BE2C (cell line): ENCODE data around the gene KLHL35. TPM values are rescaled to one million over a fixed set of nuclear protein-coding genes. Genes with fewer than 3 reads are reported as not detected.

ENCODE experiments used
- DNase-seq: peaks from one replicate; pipeline ENCODE4 v3.0.0-alpha.2; 2020
- H3K27me3 ChIP-seq: fragments of 250-450 bp; sonication (Bioruptor Pico); 2 replicates; pipeline ENCODE4 v1.5.1; 2020; ENCODE audit warnings: mild to moderate bottlenecking
- H3K36me3 ChIP-seq: fragments of 250-450 bp; sonication (Bioruptor Pico); 2 replicates; pipeline ENCODE4 v1.5.1; 2020; ENCODE audit warnings: mild to moderate bottlenecking
- H3K4me1 ChIP-seq: fragments of 250-450 bp; sonication (Bioruptor Pico); 2 replicates; pipeline ENCODE4 v1.5.1; 2020
- H3K4me3 ChIP-seq: 2 replicates; pipeline ENCODE4 v1.5.1; 2011; ENCODE audit warnings: low read depth, low read length
- H3K9me3 ChIP-seq: fragments of 250-450 bp; sonication (Bioruptor Pico); 2 replicates; pipeline ENCODE4 v1.5.1; 2020
- polyA plus RNA-seq: library from polyadenylated mRNA; unstranded; fragments of >200 nt; gene quantifications from one replicate; pipeline ENCODE4 v1.2.1, GENCODE V29; 2012; ENCODE audit warnings: low read depth, missing spikeins; ENCODE audit not compliant: insufficient read length, insufficient read depth
- TF ChIP-seq, protein P1 (sequence below): IDR thresholded peaks from 2 replicates; pipeline ENCODE4 v1.5.1; 2012; ENCODE audit warnings: mild to moderate bottlenecking, low read depth, low read length

KLHL35 gene, protein sequence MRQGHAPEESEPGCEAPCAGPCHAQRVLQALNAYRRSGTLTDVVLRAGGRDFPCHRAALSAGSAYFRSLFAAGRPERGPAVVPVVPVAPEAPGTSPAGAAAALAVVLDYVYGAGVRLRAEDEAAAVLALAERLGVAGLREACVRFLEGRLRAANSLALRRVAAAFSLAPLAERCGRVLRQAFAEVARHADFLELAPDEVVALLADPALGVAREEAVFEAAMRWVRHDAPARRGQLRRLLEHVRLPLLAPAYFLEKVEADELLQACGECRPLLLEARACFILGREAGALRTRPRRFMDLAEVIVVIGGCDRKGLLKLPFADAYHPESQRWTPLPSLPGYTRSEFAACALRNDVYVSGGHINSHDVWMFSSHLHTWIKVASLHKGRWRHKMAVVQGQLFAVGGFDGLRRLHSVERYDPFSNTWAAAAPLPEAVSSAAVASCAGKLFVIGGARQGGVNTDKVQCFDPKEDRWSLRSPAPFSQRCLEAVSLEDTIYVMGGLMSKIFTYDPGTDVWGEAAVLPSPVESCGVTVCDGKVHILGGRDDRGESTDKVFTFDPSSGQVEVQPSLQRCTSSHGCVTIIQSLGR
- 1.9 TPM for polyA plus RNA-seq

DNA sequence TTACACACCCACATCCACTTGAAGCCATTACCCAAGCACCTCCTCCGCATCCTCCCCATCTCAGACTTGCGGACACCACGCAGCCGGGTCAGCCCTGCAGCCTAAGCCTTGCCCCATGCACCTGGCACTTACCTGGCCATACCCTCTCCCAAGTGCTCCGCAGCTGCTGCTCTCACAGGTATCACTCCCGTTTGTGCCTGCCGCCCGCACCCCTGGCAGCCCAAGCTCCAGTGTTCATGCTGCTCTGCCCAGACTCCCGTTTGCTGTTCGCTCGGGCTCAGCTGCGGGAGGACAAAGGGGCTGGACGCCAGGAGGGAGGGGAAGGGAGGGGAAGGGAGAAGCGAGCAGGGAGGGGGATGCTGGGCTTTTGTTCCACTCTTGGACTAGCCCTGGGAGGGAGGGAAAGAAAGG, at the start of gene KLHL35:
KLHL35 (minus strand) TSS at position 293 of the 411 bp plus-strand sequence. CDS start 2,574 bp downstream, outside the sequence.
- H3K4me3 ChIP-seq: no peak within 1 kb of the TSS
- TF ChIP-seq, protein P1, sequence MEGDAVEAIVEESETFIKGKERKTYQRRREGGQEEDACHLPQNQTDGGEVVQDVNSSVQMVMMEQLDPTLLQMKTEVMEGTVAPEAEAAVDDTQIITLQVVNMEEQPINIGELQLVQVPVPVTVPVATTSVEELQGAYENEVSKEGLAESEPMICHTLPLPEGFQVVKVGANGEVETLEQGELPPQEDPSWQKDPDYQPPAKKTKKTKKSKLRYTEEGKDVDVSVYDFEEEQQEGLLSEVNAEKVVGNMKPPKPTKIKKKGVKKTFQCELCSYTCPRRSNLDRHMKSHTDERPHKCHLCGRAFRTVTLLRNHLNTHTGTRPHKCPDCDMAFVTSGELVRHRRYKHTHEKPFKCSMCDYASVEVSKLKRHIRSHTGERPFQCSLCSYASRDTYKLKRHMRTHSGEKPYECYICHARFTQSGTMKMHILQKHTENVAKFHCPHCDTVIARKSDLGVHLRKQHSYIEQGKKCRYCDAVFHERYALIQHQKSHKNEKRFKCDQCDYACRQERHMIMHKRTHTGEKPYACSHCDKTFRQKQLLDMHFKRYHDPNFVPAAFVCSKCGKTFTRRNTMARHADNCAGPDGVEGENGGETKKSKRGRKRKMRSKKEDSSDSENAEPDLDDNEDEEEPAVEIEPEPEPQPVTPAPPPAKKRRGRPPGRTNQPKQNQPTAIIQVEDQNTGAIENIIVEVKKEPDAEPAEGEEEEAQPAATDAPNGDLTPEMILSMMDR: no peak
- H3K36me3 ChIP-seq: no peaks in the 10 kb centered on the region
- peaks cover 4% of the 10 kb centered on the region for H3K9me3 ChIP-seq
- no peak for DNase-seq
- H3K4me1 ChIP-seq: peaks cover under 1% of the 10 kb centered on the region; the same call in 1 of the 2 replicates
- H3K27me3 ChIP-seq: peaks cover 36% of the 10 kb centered on the region

DNA sequence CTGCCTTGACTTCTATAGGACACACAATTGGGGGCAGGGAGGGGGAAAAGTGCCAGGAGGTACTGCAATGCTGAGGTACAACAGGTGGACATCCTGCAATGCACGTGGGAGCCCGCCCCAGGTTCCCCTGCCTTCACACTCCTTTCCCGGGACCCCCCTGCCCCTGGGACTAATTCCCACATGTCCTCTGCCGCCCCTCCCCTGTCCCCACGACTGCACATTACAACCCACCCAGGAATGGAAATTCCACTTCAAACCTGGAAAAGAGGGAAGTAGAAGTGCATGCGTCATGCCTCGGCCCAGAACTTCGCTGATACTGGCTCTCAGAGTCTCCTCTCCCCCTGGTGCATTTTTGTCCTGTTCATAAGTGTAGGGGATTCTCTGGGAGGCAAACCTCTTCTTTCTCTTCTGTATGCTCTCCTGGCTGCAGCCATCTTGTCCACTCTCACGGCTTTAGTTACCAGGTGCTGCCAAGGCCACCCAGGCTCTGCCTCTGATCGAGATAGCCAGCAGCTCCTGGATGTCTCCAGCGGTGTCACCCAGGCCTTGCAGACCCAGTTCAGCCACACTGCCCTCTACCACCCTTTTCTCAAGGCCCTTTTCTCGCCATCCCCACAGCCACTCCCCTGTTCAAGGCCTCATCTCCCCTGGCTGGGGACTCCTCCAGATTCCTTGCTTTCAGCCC, 49.1 kb upstream of the KLHL35 start:
- TF ChIP-seq, protein P1: no peak
- no peak for DNase-seq
- Histone ChIP-seq H3K27me3 (no peaks in the 10 kb centered on the region), H3K9me3 (no peaks in the 10 kb centered on the region), H3K4me1 (no peaks in the 10 kb centered on the region), H3K36me3 (no peaks in the 10 kb centered on the region), H3K4me3 (no peak overlapping the region)

DNA sequence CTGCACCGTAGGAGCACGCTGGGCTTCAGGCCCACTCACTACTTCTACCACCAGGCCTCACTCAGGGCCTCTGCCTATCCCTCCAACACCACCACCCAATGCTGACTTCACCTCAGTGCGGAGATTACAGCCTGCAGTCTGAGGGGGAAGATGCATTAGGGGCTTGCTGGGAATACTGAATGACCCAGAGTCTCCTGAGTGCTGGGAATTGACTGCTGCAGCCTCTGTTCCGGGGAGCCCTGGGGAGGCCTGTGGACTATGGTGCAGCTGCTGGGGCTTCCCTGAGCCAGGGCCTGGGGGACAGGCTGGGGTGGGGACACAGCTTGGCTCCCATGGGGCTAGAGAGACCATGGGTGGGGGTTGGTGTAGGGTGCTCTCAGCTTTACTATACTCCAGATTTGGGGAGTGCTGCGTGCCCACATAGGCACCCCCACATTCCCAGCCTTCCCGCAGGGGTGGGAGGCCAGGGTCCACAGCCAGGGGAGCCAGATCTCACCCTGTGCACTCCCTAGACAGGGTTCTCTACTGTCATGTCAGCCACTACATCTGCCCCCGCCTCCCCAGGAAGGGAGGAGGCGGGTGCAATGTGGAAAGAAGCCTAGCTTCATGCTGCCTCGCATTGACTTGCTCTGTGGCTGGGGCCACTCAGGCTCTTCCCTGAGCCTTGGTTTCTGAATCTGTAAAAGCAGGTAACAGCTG, 48.4 kb upstream of the KLHL35 start:
- Histone ChIP-seq H3K36me3 (no peaks in the 10 kb centered on the region), H3K27me3 (no peaks in the 10 kb centered on the region), H3K9me3 (no peaks in the 10 kb centered on the region), H3K4me3 (no peak overlapping the region), H3K4me1 (no peaks in the 10 kb centered on the region; the same call in 1 of the 2 replicates)
- TF ChIP-seq, protein P1: no peak
- DNase-seq: no peak

DNA sequence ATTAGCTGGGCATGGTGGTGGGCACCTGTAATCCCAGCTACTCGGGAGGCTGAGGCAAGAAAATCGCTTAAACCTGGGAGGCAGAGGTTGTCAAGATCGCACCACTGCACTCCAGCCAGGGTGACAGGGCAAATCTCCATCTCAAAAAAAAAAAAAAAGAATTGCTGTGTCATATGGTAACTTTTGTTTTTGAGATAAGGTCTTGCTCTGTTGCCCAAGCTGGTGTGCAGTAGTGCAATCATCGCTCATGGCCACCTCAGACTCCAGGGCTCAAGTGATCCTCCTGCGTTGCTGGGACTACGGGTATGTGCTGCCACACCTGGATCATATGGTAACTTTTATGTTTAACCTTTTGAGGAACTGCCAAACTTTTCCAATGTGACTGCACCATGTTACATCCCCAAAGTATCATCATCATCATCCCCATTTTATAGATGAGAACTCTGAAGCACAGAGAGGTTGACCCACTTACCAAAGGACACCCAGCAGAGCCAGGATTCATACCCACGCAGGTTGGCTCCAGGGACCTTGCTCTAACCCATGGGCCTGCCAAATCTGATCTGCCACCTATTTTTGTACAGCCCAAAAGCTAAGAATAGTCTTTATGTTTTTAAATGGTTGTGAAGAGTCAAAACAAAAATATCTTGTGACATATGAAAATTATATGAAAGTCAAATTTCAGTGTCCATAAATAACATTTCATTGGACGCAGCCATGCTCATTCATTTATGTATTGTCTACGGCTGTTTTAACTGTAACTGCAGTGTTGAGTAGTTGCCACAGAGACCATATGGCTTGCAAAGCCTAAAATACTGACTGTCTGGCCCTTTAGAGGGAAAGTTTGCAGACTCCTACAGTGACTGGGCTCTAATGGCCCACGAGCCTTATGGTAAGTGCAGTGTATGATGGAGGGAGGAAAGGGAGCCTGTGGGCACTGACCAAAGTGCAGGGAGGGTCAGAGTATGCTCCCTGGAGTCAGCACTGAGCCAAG, 47.5 kb upstream of the KLHL35 start:
- no peaks in the 10 kb centered on the region for H3K36me3 ChIP-seq
- DNase-seq: no peak
- H3K4me3 ChIP-seq: no peak overlapping the region
- H3K4me1 ChIP-seq: peaks cover 7% of the 10 kb centered on the region
- TF ChIP-seq, protein P1: no peak
- no peaks in the 10 kb centered on the region for H3K9me3 ChIP-seq
- no peaks in the 10 kb centered on the region for H3K27me3 ChIP-seq

DNA sequence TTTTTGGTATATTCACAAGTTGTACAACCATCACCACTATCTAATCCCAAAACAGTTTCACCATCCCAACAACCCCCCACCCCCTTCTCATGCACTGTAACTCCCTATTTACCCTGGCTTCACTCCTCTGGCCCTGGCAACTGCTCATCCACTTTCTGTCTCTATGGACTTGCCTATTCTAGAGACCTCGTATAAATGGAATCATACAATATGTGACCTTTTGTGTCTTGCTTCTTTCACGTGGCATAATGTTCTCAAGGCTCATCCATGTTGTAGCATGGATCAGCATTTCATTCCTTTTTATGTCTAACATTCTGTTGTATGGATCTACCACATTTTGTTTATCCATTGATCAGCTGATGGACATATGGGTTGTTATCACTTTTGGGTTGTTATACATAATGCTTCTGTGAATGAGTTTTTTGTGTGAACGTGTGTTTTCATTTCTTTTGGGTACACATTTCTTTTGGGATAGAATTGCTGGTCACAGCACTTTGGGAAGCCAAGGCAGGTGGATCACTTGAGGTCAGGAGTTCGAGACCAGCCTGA, 46.7 kb upstream of the KLHL35 start:
- Histone ChIP-seq H3K9me3 (no peaks in the 10 kb centered on the region), H3K36me3 (no peaks in the 10 kb centered on the region), H3K4me3 (no peak overlapping the region), H3K27me3 (no peaks in the 10 kb centered on the region), H3K4me1 (peaks cover 13% of the 10 kb centered on the region)
- TF ChIP-seq, protein P1: no peak
- DNase-seq: no peak
